DOHH2 (cell line): Measurements from ENCODE around the gene CCDC83.
A peak's percentile ranks its signal among the peaks of the same experiment; 100 is the strongest.
"Not testable (repeated sequence)": the region's sequence is repeated elsewhere in the genome, so short reads cannot be mapped to it uniquely, and the experiment has no call there.

Experiments
- H3F3A ChIP-seq: fragments of 200-600 bp; sonication (generic), shearing (Covaris generic); 2 replicates; pipeline ENCODE4 v1.6.0; 2016; ENCODE audit warnings: antibody characterized with exemption, mild to moderate bottlenecking; ENCODE audit not compliant: control insufficient read depth, insufficient read depth
- H3K27ac ChIP-seq: fragments of 200-600 bp; sonication (generic); 2 replicates; pipeline ENCODE4 v1.5.1; 2014; ENCODE audit warnings: low read depth, mild to moderate bottlenecking, low read length, moderate library complexity
- H3K27me3 ChIP-seq: fragments of 200-600 bp; sonication (generic); 2 replicates; pipeline ENCODE4 v1.6.1; 2014; ENCODE audit warnings: mild to moderate bottlenecking, low read length, mixed read lengths; ENCODE audit not compliant: control insufficient read depth
- H3K36me3 ChIP-seq: fragments of 200-600 bp; sonication (generic); 2 replicates; pipeline ENCODE4 v1.6.1; 2014; ENCODE audit warnings: mild to moderate bottlenecking, low read length, moderate library complexity, mixed read lengths; ENCODE audit not compliant: control insufficient read depth
- H3K4me1 ChIP-seq: fragments of 200-600 bp; sonication (generic); 2 replicates; pipeline ENCODE4 v1.6.1; 2014; ENCODE audit warnings: mild to moderate bottlenecking, low read length, mixed read lengths; ENCODE audit not compliant: control insufficient read depth
- H3K4me2 ChIP-seq: fragments of 200-600 bp; sonication (generic); 2 replicates; pipeline ENCODE4 v1.6.0; 2014; ENCODE audit warnings: mild to moderate bottlenecking, low read length, moderate library complexity
- H3K4me3 ChIP-seq: fragments of 200-600 bp; sonication (generic); 2 replicates; pipeline ENCODE4 v1.5.1; 2014; ENCODE audit warnings: mild to moderate bottlenecking, low read length, mixed read lengths
- H3K79me2 ChIP-seq: fragments of 200-600 bp; sonication (generic); 2 replicates; pipeline ENCODE4 v1.6.1; 2014; ENCODE audit warnings: mild to moderate bottlenecking, low read length, mixed read lengths; ENCODE audit not compliant: control insufficient read depth
- H3K9me2 ChIP-seq: fragments of 200-600 bp; sonication (generic); replicated peaks from 2 replicates; pipeline ENCODE4 v1.6.1; 2014; ENCODE audit warnings: mild to moderate bottlenecking, low read length, mixed read lengths; ENCODE audit not compliant: control insufficient read depth
- H3K9me3 ChIP-seq: fragments of 200-600 bp; sonication (generic); 2 replicates; pipeline ENCODE4 v1.6.1; 2014; ENCODE audit warnings: antibody characterized with exemption, low read length, mixed read lengths; ENCODE audit not compliant: control insufficient read depth, insufficient read depth
- H4K20me1 ChIP-seq: fragments of 200-600 bp; sonication (generic); 2 replicates; pipeline ENCODE4 v1.6.0; 2014; ENCODE audit warnings: low read depth, mild to moderate bottlenecking, antibody characterized with exemption, low read length, moderate library complexity; ENCODE audit not compliant: control insufficient read depth, insufficient read depth
- CTCF ChIP-seq: fragments of 200-600 bp; sonication (generic); IDR thresholded peaks from one replicate; pipeline ENCODE4 v1.5.1; 2014; ENCODE audit warnings: antibody characterized with exemption, mild to moderate bottlenecking, low read depth, low read length; ENCODE audit not compliant: poor library complexity, severe bottlenecking
- EZH2phosphoT487 ChIP-seq: fragments of 200-600 bp; sonication (generic); IDR thresholded peaks from 2 replicates; pipeline ENCODE4 v1.6.1; 2017; ENCODE audit warnings: borderline replicate concordance, mild to moderate bottlenecking, antibody characterized with exemption, low read length, moderate library complexity, mixed read lengths

Gene CCDC83

GRCh38 chr11:85854212-85854556 is 999 bp upstream of the CCDC83 start:
- H3F3A ChIP-seq = 0 out of 2 replicates have a peak, but pooled peaks cover 4% of the 10 kb centered on the region
- no peaks in the 10 kb centered on the region for H3K9me2 ChIP-seq
- no peak overlapping the region for H3K27ac ChIP-seq
- H3K27me3 ChIP-seq = no peaks in the 10 kb centered on the region
- H3K36me3 ChIP-seq = no peaks in the 10 kb centered on the region
- H3K4me3 ChIP-seq = peak overlapping the region; percentile 76
- H4K20me1 ChIP-seq = no peaks in the 10 kb centered on the region
- H3K9me3 ChIP-seq = no peaks in the 10 kb centered on the region
- no peaks in the 10 kb centered on the region for H3K79me2 ChIP-seq
- H3K4me2 ChIP-seq = peak overlapping the region; percentile 93
- no peak for TF ChIP-seq EZH2phosphoT487
- no peak for TF ChIP-seq CTCF
- H3K4me1 ChIP-seq = peaks cover 12% of the 10 kb centered on the region

GRCh38 chr11:85854557-85855340 is 434 bp upstream of the CCDC83 start:
- Histone ChIP-seq H3K79me2 (no peaks in the 10 kb centered on the region), H3K9me2 (no peaks in the 10 kb centered on the region), H3K4me3 (peak overlapping the region; percentile 76), H3K36me3 (no peaks in the 10 kb centered on the region), H4K20me1 (no peaks in the 10 kb centered on the region), H3F3A (0 out of 2 replicates have a peak, but pooled peaks cover 4% of the 10 kb centered on the region), H3K27me3 (no peaks in the 10 kb centered on the region), H3K4me1 (peaks cover 12% of the 10 kb centered on the region), H3K9me3 (no peaks in the 10 kb centered on the region), H3K27ac (no peak overlapping the region), H3K4me2 (peak overlapping the region; percentile 93)
- TF ChIP-seq EZH2phosphoT487 (no peak), CTCF (peak; percentile 65)

GRCh38 chr11:85857098-85857497 is 1.9 kb downstream of the CCDC83 start:
- Histone ChIP-seq H3K36me3 (no peaks in the 10 kb centered on the region), H4K20me1 (no peaks in the 10 kb centered on the region), H3K27ac (no peak overlapping the region), H3K9me3 (no peaks in the 10 kb centered on the region), H3K27me3 (no peaks in the 10 kb centered on the region; the same call in 1 of the 2 replicates), H3F3A (no peaks in the 10 kb centered on the region), H3K4me2 (no peak overlapping the region), H3K9me2 (no peaks in the 10 kb centered on the region), H3K4me1 (peaks cover 12% of the 10 kb centered on the region), H3K79me2 (no peaks in the 10 kb centered on the region), H3K4me3 (no peak overlapping the region)
- TF ChIP-seq EZH2phosphoT487 (no peak), CTCF (no peak)

GRCh38 chr11:85859541-85859940 is 4.4 kb downstream of the CCDC83 start:
- not testable (repeated sequence) for H3K4me1 ChIP-seq, H3K79me2 ChIP-seq, H3K27ac ChIP-seq, H3K4me3 ChIP-seq, H3K36me3 ChIP-seq, H3K9me3 ChIP-seq, H3K4me2 ChIP-seq, H3F3A ChIP-seq, H3K9me2 ChIP-seq, H4K20me1 ChIP-seq
- peaks cover 12% of the 10 kb centered on the region for H3K27me3 ChIP-seq
